Measurements from ENCODE around the gene CYSRT1. TPM values are rescaled to one million over a fixed set of nuclear protein-coding genes. Genes with fewer than 3 reads are reported as not detected.

Gene CYSRT1
- total RNA-seq, 1 experiment from 2014 or later, result 1.0 TPM

DNA sequence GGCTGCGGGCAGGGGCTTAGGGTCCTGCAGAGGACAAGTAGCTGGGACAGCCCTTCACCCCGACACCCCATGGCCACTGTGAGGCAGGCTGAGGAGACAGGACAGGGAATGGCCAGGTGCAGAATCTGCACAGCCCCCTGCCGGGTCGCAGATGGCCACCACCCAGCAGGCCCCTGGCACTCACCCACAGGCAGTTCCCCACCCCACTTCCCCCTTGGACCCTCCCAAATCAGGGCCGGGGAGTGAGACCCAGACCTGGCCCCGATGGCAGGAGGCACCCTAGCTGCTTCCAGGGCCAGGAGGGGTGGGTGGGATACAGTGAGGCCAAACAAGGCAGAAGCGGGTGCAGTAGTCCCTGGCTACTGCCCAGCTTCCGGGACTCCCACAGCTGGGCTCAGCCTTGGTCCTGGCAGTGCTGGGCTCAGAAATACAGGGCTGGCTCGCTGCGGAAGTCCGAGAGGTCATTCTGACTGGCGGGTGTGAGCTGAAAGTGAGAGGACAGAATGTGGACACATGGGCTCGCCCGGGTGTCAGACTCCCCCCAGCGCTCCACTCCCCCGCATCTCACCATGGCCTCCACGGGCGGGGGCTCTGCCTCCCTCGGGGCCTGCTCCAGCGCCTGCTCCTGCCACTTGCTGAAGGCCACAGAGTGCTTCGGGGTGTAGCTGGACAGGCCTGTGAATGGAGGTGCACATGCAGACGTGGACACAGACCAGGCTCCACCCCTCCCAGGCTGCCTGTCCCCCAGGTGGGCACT is 33.1 kb upstream of the CYSRT1 start:
- DNase-seq, result no peak
- no CpG with 5 or more reads among the region's 22 CpGs for WGBS (ENCODE audit: extremely low coverage, insufficient read length, low lambda C conversion rate)
- no peaks in the 10 kb centered on the region for H4K20me1 ChIP-seq (ENCODE audit: control insufficient read depth, insufficient read depth, insufficient read length)

More for the DNA sequence above, 33.1 kb upstream of the CYSRT1 start:
- peaks cover 13% of the 10 kb centered on the region for H3K23me2 ChIP-seq (ENCODE audit: insufficient read length, low read depth, low read length, poor library complexity, severe bottlenecking)
- H3K14ac ChIP-seq (ENCODE audit: insufficient read depth, low read length), result no peak overlapping the region; the same call in 1 of the 2 replicates
- H3K9ac ChIP-seq (ENCODE audit: extremely low read depth, insufficient read length, low read length), result no peak overlapping the region
- no peak overlapping the region for H2AK5ac ChIP-seq (ENCODE audit: insufficient read length, low read length)
- no peak overlapping the region for H2AFZ ChIP-seq (ENCODE audit: low read length)
- H3K18ac ChIP-seq (ENCODE audit: insufficient read length, low read depth, low read length), result no peak overlapping the region
- no peak overlapping the region for H3K4me2 ChIP-seq (ENCODE audit: insufficient read depth, insufficient read length, low read length)
- no peak overlapping the region for H3K27ac ChIP-seq (ENCODE audit: insufficient read length, low read depth, low read length)
- H2BK120ac ChIP-seq (ENCODE audit: low read depth, low read length, poor library complexity, severe bottlenecking), result no peak overlapping the region
- H3K4me3 Mint-ChIP-seq, result no peak overlapping the region
- H3K4me1 ChIP-seq (ENCODE audit: insufficient read depth, low read length), result peaks cover 5% of the 10 kb centered on the region; the same call in 1 of the 2 replicates
- no peaks in the 10 kb centered on the region for H3K27me3 Mint-ChIP-seq (ENCODE audit: low read depth)
- H3K23ac ChIP-seq (ENCODE audit: insufficient read length, low read depth, low read length), result no peak overlapping the region
- H4K5ac ChIP-seq (ENCODE audit: insufficient read length, low read depth, low read length), result no peak overlapping the region
- H3K4ac ChIP-seq (ENCODE audit: low read depth, low read length), result no peak overlapping the region
- H3K79me2 ChIP-seq (ENCODE audit: insufficient read depth, low read length), result peaks cover 10% of the 10 kb centered on the region; the same call in 1 of the 2 replicates
- no peak overlapping the region for H2BK12ac ChIP-seq (ENCODE audit: insufficient read length, low read depth, low read length)
- H3K36me3 Mint-ChIP-seq (ENCODE audit: insufficient read depth in 1 of 3, low read depth in 3 of 3), result peaks cover 7 to 23% (median 15%) of the 10 kb centered on the region in 3 experiments; a peak in 6 of 7 replicates
- H3K27me3 ChIP-seq (ENCODE audit: insufficient read depth, low read length), result no peaks in the 10 kb centered on the region
- peaks cover 20 to 26% of the 10 kb centered on the region in 2 experiments for H3K4me1 Mint-ChIP-seq
- no peak overlapping the region for H4K91ac ChIP-seq (ENCODE audit: insufficient read length, low read depth, low read length)
- peaks cover 6% of the 10 kb centered on the region for H3K79me1 ChIP-seq (ENCODE audit: insufficient read depth, low read depth, low read length, poor library complexity, severe bottlenecking)
- H2BK5ac ChIP-seq (ENCODE audit: insufficient read length, low read length), result no peak overlapping the region
- no peak overlapping the region for H3K56ac ChIP-seq (ENCODE audit: insufficient read length, low read depth, low read length)
- H3K27ac Mint-ChIP-seq, result no peak overlapping the region
- no peak overlapping the region for H3T11ph ChIP-seq (ENCODE audit: low read length)
- no peaks in the 10 kb centered on the region for H3K9me3 Mint-ChIP-seq
- TF ChIP-seq, protein P1, sequence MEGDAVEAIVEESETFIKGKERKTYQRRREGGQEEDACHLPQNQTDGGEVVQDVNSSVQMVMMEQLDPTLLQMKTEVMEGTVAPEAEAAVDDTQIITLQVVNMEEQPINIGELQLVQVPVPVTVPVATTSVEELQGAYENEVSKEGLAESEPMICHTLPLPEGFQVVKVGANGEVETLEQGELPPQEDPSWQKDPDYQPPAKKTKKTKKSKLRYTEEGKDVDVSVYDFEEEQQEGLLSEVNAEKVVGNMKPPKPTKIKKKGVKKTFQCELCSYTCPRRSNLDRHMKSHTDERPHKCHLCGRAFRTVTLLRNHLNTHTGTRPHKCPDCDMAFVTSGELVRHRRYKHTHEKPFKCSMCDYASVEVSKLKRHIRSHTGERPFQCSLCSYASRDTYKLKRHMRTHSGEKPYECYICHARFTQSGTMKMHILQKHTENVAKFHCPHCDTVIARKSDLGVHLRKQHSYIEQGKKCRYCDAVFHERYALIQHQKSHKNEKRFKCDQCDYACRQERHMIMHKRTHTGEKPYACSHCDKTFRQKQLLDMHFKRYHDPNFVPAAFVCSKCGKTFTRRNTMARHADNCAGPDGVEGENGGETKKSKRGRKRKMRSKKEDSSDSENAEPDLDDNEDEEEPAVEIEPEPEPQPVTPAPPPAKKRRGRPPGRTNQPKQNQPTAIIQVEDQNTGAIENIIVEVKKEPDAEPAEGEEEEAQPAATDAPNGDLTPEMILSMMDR (conservative IDR thresholded peaks at IDR 0.05), result no peak
- H3K9me3 ChIP-seq (ENCODE audit: control insufficient read depth, low read depth, low read length), result no peaks in the 10 kb centered on the region
- no peak overlapping the region for H2BK15ac ChIP-seq (ENCODE audit: low read depth, low read length)
- no peak overlapping the region for H2BK20ac ChIP-seq (ENCODE audit: low read depth, low read length, poor library complexity, severe bottlenecking)
- no peak overlapping the region for H4K8ac ChIP-seq (replicated peaks; ENCODE audit: insufficient read length, low read depth, low read length)

All from H9 (cell line).